HCT116 (cell line): ENCODE results near the gene OR2W1. TPM values are rescaled to one million over a fixed set of nuclear protein-coding genes. Genes with fewer than 3 reads are reported as not detected.

Experiments used
- ATAC-seq: fragments of 200-7000 bp; cut with Tn5 transposase; 2 replicates; pipeline ENCODE4 v1.9.1; 2020; ENCODE audit warnings: mild to moderate bottlenecking, moderate library complexity
- BruUV-seq: library from RNA; stranded (reverse); fragments of 400-500 nt; replicated peaks from 2 replicates; lab custom pipeline; 2021; lab: Mats Ljungman, UMichigan
- CTCF ChIA-PET: fragments of 300-600 bp; sonication (Branson Sonifier 250); formaldehyde crosslinking; loops from one replicate; lab custom pipeline; 2021; ENCODE audit warnings: antibody characterized with exemption; lab: Charles Lee
- POLR2A ChIA-PET: fragments of 300-600, 350-600 bp; sonication (Branson Sonifier 250); formaldehyde crosslinking; loops from one replicate; lab custom pipeline; 2021; ENCODE audit warnings: antibody characterized with exemption; lab: Charles Lee
- RAD21 ChIA-PET, 2 experiments: fragments of 300-600 bp; sonication (Branson Sonifier 250); formaldehyde crosslinking; loops; one replicate each; lab custom pipeline; 2023; ENCODE audit warnings: low total read pairs in 2 of 2; ENCODE audit not compliant: uncharacterized antibody in 2 of 2, unreplicated experiment in 2 of 2, low non-redundant PET in 1 of 2; lab: Charles Lee
- DNase-seq: peaks from one replicate; pipeline ENCODE4 v3.0.0-alpha.2; 2010; ENCODE audit warnings: low read depth, low spot score
- H2AFZ ChIP-seq: fragments of 200-600 bp; shearing (Covaris generic), sonication (generic); 2 replicates; pipeline ENCODE4 v1.6.1; 2017; ENCODE audit warnings: low read depth, mixed run types, mixed read lengths, antibody characterized with exemption, low read length; ENCODE audit not compliant: poor library complexity, severe bottlenecking
- H3K27ac ChIP-seq: 2 replicates; pipeline ENCODE4 v1.5.1; 2012; ENCODE audit warnings: low read depth, low read length
- H3K27me3 ChIP-seq: fragments of 200-600 bp; sonication (generic); 2 replicates; pipeline ENCODE4 v1.6.1; 2016; ENCODE audit warnings: mixed run types, low read length, mixed read lengths; ENCODE audit not compliant: insufficient read depth
- H3K36me3 ChIP-seq, 2 experiments: fragments of 200-500 bp in 1 of 2; fragments of 200-600 bp in 1 of 2; sonication (Bioruptor generic) in 1 of 2; sonication (generic) in 1 of 2; 2 replicates each; pipeline versions ENCODE4 v1.5.1 to v1.6.1; 2014 to 2016; ENCODE audit warnings: low read length in 2 of 2, inconsistent platforms in 1 of 2, mixed read lengths in 1 of 2, mixed run types in 1 of 2; ENCODE audit not compliant: insufficient read depth in 2 of 2, control insufficient read depth in 1 of 2
- H3K4me1 ChIP-seq, 2 experiments: fragments of 200-600 bp in 1 of 2; sonication (generic) in 1 of 2; 2 replicates each; pipeline versions ENCODE4 v1.5.1 to v1.6.1; 2012 to 2017; ENCODE audit warnings: low read length in 2 of 2, inconsistent platforms in 1 of 2, mild to moderate bottlenecking in 1 of 2, mixed read lengths in 1 of 2, mixed run types in 1 of 2, moderate library complexity in 1 of 2; ENCODE audit not compliant: insufficient read depth in 2 of 2, control insufficient read depth in 1 of 2
- H3K4me2 ChIP-seq: fragments of 200-600 bp; sonication (generic); 2 replicates; pipeline ENCODE4 v1.6.1; 2017; ENCODE audit warnings: mixed run types, low read length, mixed read lengths
- H3K4me3 ChIP-seq, 2 experiments: fragments of 200-600 bp in 1 of 2; sonication (generic) in 1 of 2; replicated peaks in 1 of 2; 2 replicates each; pipeline ENCODE4 v1.5.1; 2011 to 2016; ENCODE audit warnings: low read length in 2 of 2, control low read depth in 1 of 2, low read depth in 1 of 2, mild to moderate bottlenecking in 1 of 2, mixed read lengths in 1 of 2, mixed run types in 1 of 2
- H3K79me2 ChIP-seq: fragments of 200-600 bp; sonication (generic); 2 replicates; pipeline ENCODE4 v1.6.1; 2017; ENCODE audit warnings: mild to moderate bottlenecking, mixed run types, low read length, moderate library complexity, mixed read lengths; ENCODE audit not compliant: insufficient read depth
- H3K9ac ChIP-seq: fragments of 200-600 bp; sonication (generic); 2 replicates; pipeline ENCODE4 v1.6.1; 2016; ENCODE audit warnings: low read length, mixed read lengths
- H3K9me2 ChIP-seq: fragments of 200-600 bp; sonication (generic), shearing (Covaris generic); 2 replicates; pipeline ENCODE4 v1.6.1; 2017; ENCODE audit warnings: mixed run types, mild to moderate bottlenecking, moderate library complexity; ENCODE audit not compliant: insufficient read depth
- H3K9me3 ChIP-seq, 2 experiments: fragments of 200-500 bp in 1 of 2; fragments of 200-600 bp in 1 of 2; sonication (Bioruptor generic) in 1 of 2; sonication (generic) in 1 of 2; 2 replicates each; pipeline ENCODE4 v1.6.1; 2014 to 2017; ENCODE audit warnings: low read length in 2 of 2, mixed read lengths in 2 of 2, inconsistent platforms in 1 of 2, low read depth in 1 of 2, mild to moderate bottlenecking in 1 of 2, mixed run types in 1 of 2, moderate library complexity in 1 of 2; ENCODE audit not compliant: control insufficient read depth in 1 of 2, insufficient read depth in 1 of 2
- H4K20me1 ChIP-seq: fragments of 200-600 bp; sonication (generic), shearing (Covaris generic); 2 replicates; pipeline ENCODE4 v1.6.1; 2017; ENCODE audit warnings: mixed run types, mild to moderate bottlenecking, moderate library complexity; ENCODE audit not compliant: insufficient read depth
- CEBPB ChIP-seq: IDR thresholded peaks from 2 replicates; pipeline ENCODE4 v1.6.1; 2012; ENCODE audit warnings: low read depth
- CTCF ChIP-seq, 3 experiments: fragments of 200-600 bp in 1 of 3; sonication (generic) in 1 of 3; IDR thresholded peaks in 2 of 3; conservative IDR thresholded peaks in 1 of 3; 2 replicates each; pipeline ENCODE4 v1.5.1; 2012 to 2017; ENCODE audit warnings: low read depth in 2 of 3, low read length in 2 of 3, antibody characterized with exemption in 1 of 3, borderline replicate concordance in 1 of 3, control low read depth in 1 of 3, mild to moderate bottlenecking in 1 of 3, mixed read lengths in 1 of 3, mixed run types in 1 of 3, moderate library complexity in 1 of 3; ENCODE audit not compliant: insufficient read depth in 1 of 3
- EGR1 ChIP-seq: IDR thresholded peaks from 2 replicates; pipeline ENCODE4 v1.6.1; 2012; ENCODE audit warnings: low read depth
- EZH2phosphoT487 ChIP-seq: fragments of 200-600 bp; IDR thresholded peaks from 2 replicates; pipeline ENCODE4 v1.6.1; 2018; ENCODE audit warnings: antibody characterized with exemption, borderline replicate concordance
- FOSL1 ChIP-seq: IDR thresholded peaks from 2 replicates; pipeline ENCODE4 v1.6.1; 2012; ENCODE audit warnings: low read depth
- JUND ChIP-seq: IDR thresholded peaks from 2 replicates; pipeline ENCODE4 v1.6.1; 2012
- POLR2A ChIP-seq: IDR thresholded peaks from 2 replicates; pipeline ENCODE4 v1.7.0; 2011; ENCODE audit warnings: borderline replicate concordance; ENCODE audit not compliant: insufficient read depth, insufficient read length; ENCODE audit errors: extremely low read depth
- POLR2AphosphoS5 ChIP-seq: IDR thresholded peaks from 2 replicates; pipeline ENCODE4 v1.6.1; 2011; ENCODE audit warnings: mild to moderate bottlenecking, low read depth, low read length, moderate library complexity
- SIN3A ChIP-seq: IDR thresholded peaks from 2 replicates; pipeline ENCODE4 v1.6.1; 2012; ENCODE audit warnings: low read depth
- SP1 ChIP-seq: IDR thresholded peaks from 2 replicates; pipeline ENCODE4 v1.6.1; 2012; ENCODE audit warnings: low read depth
- SRF ChIP-seq: IDR thresholded peaks from 2 replicates; pipeline ENCODE4 v1.6.1; 2012; ENCODE audit warnings: low read depth
- TCF7L2 ChIP-seq: IDR thresholded peaks from 2 replicates; pipeline ENCODE4 v1.7.0; 2011; ENCODE audit warnings: borderline replicate concordance, inconsistent platforms; ENCODE audit not compliant: insufficient read depth, insufficient read length; ENCODE audit errors: extremely low read depth
- YY1 ChIP-seq: IDR thresholded peaks from 2 replicates; pipeline ENCODE4 v1.6.1; 2011; ENCODE audit warnings: low read length, low read depth, moderate library complexity, mild to moderate bottlenecking; ENCODE audit not compliant: insufficient replicate concordance; ENCODE audit errors: extremely low read depth
- ZBTB33 ChIP-seq: IDR thresholded peaks from 2 replicates; pipeline ENCODE4 v1.6.1; 2011; ENCODE audit warnings: mild to moderate bottlenecking, low read length, moderate library complexity; ENCODE audit not compliant: insufficient replicate concordance; ENCODE audit errors: extremely low read depth
- ZNF274 ChIP-seq: fragments of 200-500 bp; sonication (Bioruptor generic); IDR thresholded peaks from 2 replicates; pipeline ENCODE4 v1.6.1; 2014; ENCODE audit warnings: mild to moderate bottlenecking, low read depth, low read length, inconsistent platforms
- intact Hi-C: fragments of 100-400 bp; cut with micrococcal nuclease; formaldehyde crosslinking; loops from 2 replicates; pipeline ENCODE4 v1.10.0; 2022
- total RNA-seq: library from RNA; stranded (reverse); gene quantifications from one replicate; pipeline ENCODE4 v1.2.1, GENCODE V29; 2021; ENCODE audit not compliant: unreplicated experiment
- TF ChIP-seq, protein P1 (sequence below): IDR thresholded peaks from 2 replicates; pipeline ENCODE4 v1.6.1; 2012
- TF ChIP-seq, protein P2 (sequence below): IDR thresholded peaks from 2 replicates; pipeline ENCODE4 v1.6.1; 2012; ENCODE audit warnings: low read depth

OR2W1 gene
- total RNA-seq, 1 experiment from 2014 or later: not detected

DNA sequence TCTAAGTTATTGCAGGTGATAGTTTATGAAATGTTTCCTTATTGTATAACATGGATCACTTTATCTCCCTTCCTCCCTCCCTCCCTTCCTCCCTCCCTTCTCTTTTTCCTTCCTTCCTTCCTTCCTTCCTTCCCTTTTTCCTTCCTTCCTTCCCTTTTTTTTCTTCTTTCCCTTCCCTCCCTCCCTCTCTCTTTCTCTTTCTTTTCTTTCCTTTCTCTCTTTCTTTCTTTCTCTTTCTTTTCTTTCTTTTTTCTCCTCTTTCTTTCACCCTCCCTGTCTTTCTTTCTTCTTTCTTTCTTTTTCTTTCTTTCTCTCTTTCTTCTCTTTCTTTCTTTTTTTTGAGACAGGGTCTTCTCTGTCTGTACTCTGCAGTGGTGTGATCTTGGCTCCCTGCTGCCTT lies 36.3 kb upstream of the OR2W1 start:
- no peaks in the 10 kb centered on the region for H3K36me3 ChIP-seq
- no peak overlapping the region for H3K27ac ChIP-seq
- H3K27me3 ChIP-seq: no peaks in the 10 kb centered on the region
- no peak overlapping the region for H3K9ac ChIP-seq
- no peaks in the 10 kb centered on the region for H3K9me2 ChIP-seq
- TF ChIP-seq FOSL1 (no peak), POLR2AphosphoS5 (no peak), ZBTB33 (no peak), POLR2A (no peak), YY1 (no peak), EZH2phosphoT487 (no peak), TCF7L2 (no peak), CTCF (IDR thresholded peaks at IDR 0.05 in 2 of 3, conservative IDR thresholded peaks at IDR 0.05 in 1 of 3; ENCODE audit: borderline replicate concordance in 1 of 3, insufficient read depth in 1 of 3, low read depth in 2 of 3, low read length in 2 of 3) (no peak), SP1 (no peak), CEBPB (no peak), SRF (no peak), EGR1 (no peak), JUND (no peak), SIN3A (no peak), ZNF274 (no peak)
- TF ChIP-seq, protein P1, sequence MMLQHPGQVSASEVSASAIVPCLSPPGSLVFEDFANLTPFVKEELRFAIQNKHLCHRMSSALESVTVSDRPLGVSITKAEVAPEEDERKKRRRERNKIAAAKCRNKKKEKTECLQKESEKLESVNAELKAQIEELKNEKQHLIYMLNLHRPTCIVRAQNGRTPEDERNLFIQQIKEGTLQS: no peak
- TF ChIP-seq, protein P2, sequence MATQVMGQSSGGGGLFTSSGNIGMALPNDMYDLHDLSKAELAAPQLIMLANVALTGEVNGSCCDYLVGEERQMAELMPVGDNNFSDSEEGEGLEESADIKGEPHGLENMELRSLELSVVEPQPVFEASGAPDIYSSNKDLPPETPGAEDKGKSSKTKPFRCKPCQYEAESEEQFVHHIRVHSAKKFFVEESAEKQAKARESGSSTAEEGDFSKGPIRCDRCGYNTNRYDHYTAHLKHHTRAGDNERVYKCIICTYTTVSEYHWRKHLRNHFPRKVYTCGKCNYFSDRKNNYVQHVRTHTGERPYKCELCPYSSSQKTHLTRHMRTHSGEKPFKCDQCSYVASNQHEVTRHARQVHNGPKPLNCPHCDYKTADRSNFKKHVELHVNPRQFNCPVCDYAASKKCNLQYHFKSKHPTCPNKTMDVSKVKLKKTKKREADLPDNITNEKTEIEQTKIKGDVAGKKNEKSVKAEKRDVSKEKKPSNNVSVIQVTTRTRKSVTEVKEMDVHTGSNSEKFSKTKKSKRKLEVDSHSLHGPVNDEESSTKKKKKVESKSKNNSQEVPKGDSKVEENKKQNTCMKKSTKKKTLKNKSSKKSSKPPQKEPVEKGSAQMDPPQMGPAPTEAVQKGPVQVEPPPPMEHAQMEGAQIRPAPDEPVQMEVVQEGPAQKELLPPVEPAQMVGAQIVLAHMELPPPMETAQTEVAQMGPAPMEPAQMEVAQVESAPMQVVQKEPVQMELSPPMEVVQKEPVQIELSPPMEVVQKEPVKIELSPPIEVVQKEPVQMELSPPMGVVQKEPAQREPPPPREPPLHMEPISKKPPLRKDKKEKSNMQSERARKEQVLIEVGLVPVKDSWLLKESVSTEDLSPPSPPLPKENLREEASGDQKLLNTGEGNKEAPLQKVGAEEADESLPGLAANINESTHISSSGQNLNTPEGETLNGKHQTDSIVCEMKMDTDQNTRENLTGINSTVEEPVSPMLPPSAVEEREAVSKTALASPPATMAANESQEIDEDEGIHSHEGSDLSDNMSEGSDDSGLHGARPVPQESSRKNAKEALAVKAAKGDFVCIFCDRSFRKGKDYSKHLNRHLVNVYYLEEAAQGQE: no peak
- ChIA-PET RAD21 (no interaction called here), CTCF (no interaction called here), POLR2A (no interaction called here)
- ATAC-seq: no peak
- no peaks in the 10 kb centered on the region for H3K4me1 ChIP-seq
- no peaks in the 10 kb centered on the region for H3K79me2 ChIP-seq
- H3K4me3 ChIP-seq: no peak overlapping the region
- no peaks in the 10 kb centered on the region for H4K20me1 ChIP-seq
- intact Hi-C loops: no loop called here
- no peak for DNase-seq
- H2AFZ ChIP-seq: no peak overlapping the region
- no peaks in the 10 kb centered on the region for H3K9me3 ChIP-seq
- no peak overlapping the region for H3K4me2 ChIP-seq
- no TSS peak for BruUV-seq
